Neural progenitor cell (in vitro differentiated cells): ENCODE data around the gene TMEM179.

Experiments
- CTCF ChIP-seq: fragments of 200-600 bp; sonication (generic); IDR thresholded peaks from 2 replicates; pipeline ENCODE4 v1.5.1; 2017; ENCODE audit warnings: antibody characterized with exemption, mild to moderate bottlenecking
- EZH2 ChIP-seq: fragments of 200-600 bp; sonication (generic); IDR thresholded peaks from 2 replicates; pipeline ENCODE4 v1.6.1; 2017; ENCODE audit warnings: antibody characterized with exemption, mild to moderate bottlenecking, moderate library complexity
- EZH2phosphoT487 ChIP-seq: fragments of 200-600 bp; sonication (generic); IDR thresholded peaks from 2 replicates; pipeline ENCODE4 v1.6.1; 2017; ENCODE audit warnings: antibody characterized with exemption

DNA sequence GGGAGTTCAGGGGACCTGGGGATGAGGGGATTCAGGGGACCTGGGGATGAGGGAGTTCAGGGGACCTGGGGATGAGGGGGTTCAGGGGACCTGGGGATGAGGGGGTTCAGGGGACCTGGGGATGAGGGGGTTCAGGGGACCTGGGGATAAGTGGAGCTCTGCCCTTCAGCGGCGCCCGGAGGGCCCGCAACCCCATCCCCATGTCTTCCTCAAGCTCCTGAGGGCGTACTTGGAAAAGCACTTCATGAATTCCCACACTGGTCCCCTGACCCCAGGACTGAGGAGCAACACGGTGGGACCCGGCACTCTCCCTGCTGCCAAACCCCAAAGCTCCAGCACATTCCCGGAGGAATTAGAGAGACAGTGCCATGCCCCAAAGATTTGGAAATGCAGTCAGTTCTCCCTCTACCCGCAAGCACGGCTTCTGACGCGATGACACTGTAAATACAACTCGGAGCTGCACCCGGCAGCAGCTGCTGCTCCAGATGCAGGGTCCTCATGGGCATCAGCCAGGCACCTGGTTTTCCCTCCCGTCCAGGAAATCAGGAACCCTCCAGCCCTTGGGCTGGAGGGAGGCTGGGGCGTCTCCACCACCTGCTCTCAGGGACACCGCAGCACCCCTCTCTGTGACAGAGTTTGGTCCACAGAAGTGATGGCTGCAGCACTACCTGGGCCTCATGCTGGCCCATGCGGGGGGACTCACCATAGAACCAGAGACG lies 57.8 kb downstream of the TMEM179 start:
- no peak for TF ChIP-seq CTCF
- no peak for TF ChIP-seq EZH2
- no peak for TF ChIP-seq EZH2phosphoT487
